Neural cell (in vitro differentiated cells): ENCODE measurements around the gene TSPAN9. TPM values are rescaled to one million over a fixed set of nuclear protein-coding genes. Genes with fewer than 3 reads are reported as not detected.

Experiments used
- H2AFZ ChIP-seq: fragments of 200-600, 300-800 bp; sonication (generic), shearing (Covaris generic); 2 replicates; pipeline ENCODE4 v1.6.0; 2014; ENCODE audit warnings: low read depth, mild to moderate bottlenecking, antibody characterized with exemption, low read length, moderate library complexity
- H3F3A ChIP-seq: fragments of 200-600 bp; shearing (Covaris generic); 2 replicates; pipeline ENCODE4 v1.6.1; 2016; ENCODE audit warnings: mild to moderate bottlenecking, moderate library complexity, mixed read lengths, antibody characterized with exemption, low read length; ENCODE audit not compliant: insufficient read depth, poor library complexity, severe bottlenecking
- H3K27ac ChIP-seq: fragments of 200-600, 300-800 bp; sonication (generic), shearing (Covaris generic); 2 replicates; pipeline ENCODE4 v1.5.1; 2014; ENCODE audit warnings: mild to moderate bottlenecking, low read length, moderate library complexity
- H3K27me3 ChIP-seq: fragments of 300-800, 200-600 bp; sonication (generic), shearing (Covaris generic); 2 replicates; pipeline ENCODE4 v1.6.0; 2014; ENCODE audit warnings: mild to moderate bottlenecking, low read depth, low read length, moderate library complexity; ENCODE audit not compliant: insufficient read depth
- H3K36me3 ChIP-seq: fragments of 300-800, 200-600 bp; sonication (generic), shearing (Covaris generic); 2 replicates; pipeline ENCODE4 v1.5.1; 2014; ENCODE audit warnings: mild to moderate bottlenecking, antibody characterized with exemption, low read length, moderate library complexity; ENCODE audit not compliant: insufficient read depth
- H3K4me2 ChIP-seq: fragments of 300-800, 200-600 bp; sonication (generic), shearing (Covaris generic); 2 replicates; pipeline ENCODE4 v1.6.0; 2014; ENCODE audit warnings: mild to moderate bottlenecking, low read length
- H3K4me3 ChIP-seq: fragments of 300-800, 200-600 bp; sonication (generic), shearing (Covaris generic); 2 replicates; pipeline ENCODE4 v1.5.1; 2014; ENCODE audit warnings: mild to moderate bottlenecking, low read length, moderate library complexity
- H3K79me2 ChIP-seq: fragments of 200-600 bp; shearing (Covaris generic); replicated peaks from 2 replicates; pipeline ENCODE4 v1.6.0; 2014; ENCODE audit warnings: mild to moderate bottlenecking, low read length, moderate library complexity; ENCODE audit not compliant: insufficient read depth
- H3K9ac ChIP-seq: fragments of 300-800, 200-600 bp; sonication (generic), shearing (Covaris generic); 2 replicates; pipeline ENCODE4 v1.6.1; 2016; ENCODE audit warnings: mild to moderate bottlenecking, low read length, mixed read lengths
- H3K9me2 ChIP-seq: fragments of 200-600 bp; shearing (Covaris generic); 2 replicates; pipeline ENCODE4 v1.6.1; 2016; ENCODE audit warnings: mild to moderate bottlenecking, low read length, mixed read lengths; ENCODE audit not compliant: insufficient read depth
- H3K9me3 ChIP-seq: fragments of 200-600, 300-800 bp; sonication (generic), shearing (Covaris generic); 2 replicates; pipeline ENCODE4 v1.6.1; 2016; ENCODE audit warnings: mild to moderate bottlenecking, mixed run types, low read length, moderate library complexity, mixed read lengths
- H4K20me1 ChIP-seq: fragments of 200-600 bp; shearing (Covaris generic); 2 replicates; pipeline ENCODE4 v1.6.1; 2016; ENCODE audit warnings: mild to moderate bottlenecking, mixed run types; ENCODE audit not compliant: insufficient read depth
- EP300 ChIP-seq: fragments of 450-650 bp; conservative IDR thresholded peaks from 2 replicates; pipeline ENCODE4 v1.6.1; 2014; ENCODE audit warnings: antibody characterized with exemption, mild to moderate bottlenecking, moderate library complexity; ENCODE audit not compliant: poor library complexity, severe bottlenecking
- EZH2 ChIP-seq: fragments of 200-600, 300-800 bp; shearing (Covaris generic), sonication (generic); IDR thresholded peaks from 2 replicates; pipeline ENCODE4 v1.6.1; 2014; ENCODE audit warnings: antibody characterized with exemption, low read length, borderline replicate concordance, mild to moderate bottlenecking; ENCODE audit not compliant: insufficient read depth, poor library complexity, severe bottlenecking
- MXI1 ChIP-seq: fragments of 450-650 bp; conservative IDR thresholded peaks from 2 replicates; pipeline ENCODE4 v1.6.1; 2014; ENCODE audit warnings: antibody characterized with exemption, mild to moderate bottlenecking; ENCODE audit not compliant: poor library complexity, severe bottlenecking
- POLR2AphosphoS5 ChIP-seq: IDR thresholded peaks from 2 replicates; pipeline ENCODE4 v1.6.1; 2012
- RAD21 ChIP-seq: fragments of 450-650 bp; conservative IDR thresholded peaks from 2 replicates; pipeline ENCODE4 v1.6.1; 2014; ENCODE audit warnings: antibody characterized with exemption, mild to moderate bottlenecking, moderate library complexity
- SMC3 ChIP-seq: fragments of 450-650 bp; conservative IDR thresholded peaks from 2 replicates; pipeline ENCODE4 v1.6.1; 2014; ENCODE audit warnings: antibody characterized with exemption, mild to moderate bottlenecking, moderate library complexity; ENCODE audit not compliant: poor library complexity
- TAF1 ChIP-seq: IDR thresholded peaks from 2 replicates; pipeline ENCODE4 v1.6.1; 2012; ENCODE audit warnings: low read depth
- polyA plus RNA-seq: library from polyadenylated mRNA; depleted of rRNA; stranded (reverse); fragments of >200 nt; gene quantifications from 2 replicates; pipeline ENCODE4 v1.2.3, GENCODE V29; 2014
- TF ChIP-seq, protein P1 (sequence below): IDR thresholded peaks from 2 replicates; pipeline ENCODE4 v1.6.1; 2012; ENCODE audit warnings: borderline replicate concordance
- TF ChIP-seq, protein P2 (sequence below): fragments of 450-650 bp; IDR thresholded peaks from 2 replicates; pipeline ENCODE4 v1.5.1; 2014; ENCODE audit warnings: antibody characterized with exemption, mild to moderate bottlenecking, moderate library complexity; ENCODE audit not compliant: poor library complexity, severe bottlenecking

Gene TSPAN9
- polyA plus RNA-seq, 1 donor from 2014 or later: 11.9 TPM

DNA sequence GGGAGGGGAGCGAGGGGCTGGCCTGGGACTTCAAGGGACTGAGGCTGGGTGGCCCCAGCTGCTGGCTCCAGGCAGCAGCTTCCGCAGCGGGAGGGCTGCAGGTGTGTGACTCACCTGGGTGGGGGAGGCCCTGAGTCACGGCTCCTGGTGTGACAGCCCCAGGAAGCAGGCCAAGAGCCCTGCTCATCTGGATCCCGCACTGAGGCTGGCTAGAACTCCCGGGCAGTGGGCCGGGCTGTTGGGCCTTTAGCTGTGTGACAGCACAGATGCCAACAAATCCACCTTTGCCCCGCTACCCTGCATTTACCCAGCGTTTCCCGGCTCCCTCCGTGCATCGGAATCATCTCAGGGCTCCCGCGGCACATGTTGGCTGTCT lies 233.8 kb downstream of the TSPAN9 start:
- TF ChIP-seq EZH2 (no peak), POLR2AphosphoS5 (no peak), SMC3 (no peak), TAF1 (no peak), MXI1 (no peak), RAD21 (no peak)
- TF ChIP-seq, protein P1, sequence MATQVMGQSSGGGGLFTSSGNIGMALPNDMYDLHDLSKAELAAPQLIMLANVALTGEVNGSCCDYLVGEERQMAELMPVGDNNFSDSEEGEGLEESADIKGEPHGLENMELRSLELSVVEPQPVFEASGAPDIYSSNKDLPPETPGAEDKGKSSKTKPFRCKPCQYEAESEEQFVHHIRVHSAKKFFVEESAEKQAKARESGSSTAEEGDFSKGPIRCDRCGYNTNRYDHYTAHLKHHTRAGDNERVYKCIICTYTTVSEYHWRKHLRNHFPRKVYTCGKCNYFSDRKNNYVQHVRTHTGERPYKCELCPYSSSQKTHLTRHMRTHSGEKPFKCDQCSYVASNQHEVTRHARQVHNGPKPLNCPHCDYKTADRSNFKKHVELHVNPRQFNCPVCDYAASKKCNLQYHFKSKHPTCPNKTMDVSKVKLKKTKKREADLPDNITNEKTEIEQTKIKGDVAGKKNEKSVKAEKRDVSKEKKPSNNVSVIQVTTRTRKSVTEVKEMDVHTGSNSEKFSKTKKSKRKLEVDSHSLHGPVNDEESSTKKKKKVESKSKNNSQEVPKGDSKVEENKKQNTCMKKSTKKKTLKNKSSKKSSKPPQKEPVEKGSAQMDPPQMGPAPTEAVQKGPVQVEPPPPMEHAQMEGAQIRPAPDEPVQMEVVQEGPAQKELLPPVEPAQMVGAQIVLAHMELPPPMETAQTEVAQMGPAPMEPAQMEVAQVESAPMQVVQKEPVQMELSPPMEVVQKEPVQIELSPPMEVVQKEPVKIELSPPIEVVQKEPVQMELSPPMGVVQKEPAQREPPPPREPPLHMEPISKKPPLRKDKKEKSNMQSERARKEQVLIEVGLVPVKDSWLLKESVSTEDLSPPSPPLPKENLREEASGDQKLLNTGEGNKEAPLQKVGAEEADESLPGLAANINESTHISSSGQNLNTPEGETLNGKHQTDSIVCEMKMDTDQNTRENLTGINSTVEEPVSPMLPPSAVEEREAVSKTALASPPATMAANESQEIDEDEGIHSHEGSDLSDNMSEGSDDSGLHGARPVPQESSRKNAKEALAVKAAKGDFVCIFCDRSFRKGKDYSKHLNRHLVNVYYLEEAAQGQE: no peak
- TF ChIP-seq, protein P2, sequence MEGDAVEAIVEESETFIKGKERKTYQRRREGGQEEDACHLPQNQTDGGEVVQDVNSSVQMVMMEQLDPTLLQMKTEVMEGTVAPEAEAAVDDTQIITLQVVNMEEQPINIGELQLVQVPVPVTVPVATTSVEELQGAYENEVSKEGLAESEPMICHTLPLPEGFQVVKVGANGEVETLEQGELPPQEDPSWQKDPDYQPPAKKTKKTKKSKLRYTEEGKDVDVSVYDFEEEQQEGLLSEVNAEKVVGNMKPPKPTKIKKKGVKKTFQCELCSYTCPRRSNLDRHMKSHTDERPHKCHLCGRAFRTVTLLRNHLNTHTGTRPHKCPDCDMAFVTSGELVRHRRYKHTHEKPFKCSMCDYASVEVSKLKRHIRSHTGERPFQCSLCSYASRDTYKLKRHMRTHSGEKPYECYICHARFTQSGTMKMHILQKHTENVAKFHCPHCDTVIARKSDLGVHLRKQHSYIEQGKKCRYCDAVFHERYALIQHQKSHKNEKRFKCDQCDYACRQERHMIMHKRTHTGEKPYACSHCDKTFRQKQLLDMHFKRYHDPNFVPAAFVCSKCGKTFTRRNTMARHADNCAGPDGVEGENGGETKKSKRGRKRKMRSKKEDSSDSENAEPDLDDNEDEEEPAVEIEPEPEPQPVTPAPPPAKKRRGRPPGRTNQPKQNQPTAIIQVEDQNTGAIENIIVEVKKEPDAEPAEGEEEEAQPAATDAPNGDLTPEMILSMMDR: no peak
- Histone ChIP-seq H3K4me3 (no peak overlapping the region), H3F3A (no peaks in the 10 kb centered on the region), H3K79me2 (no peaks in the 10 kb centered on the region), H4K20me1 (no peaks in the 10 kb centered on the region), H3K9ac (no peak overlapping the region), H3K4me2 (no peak overlapping the region), H3K36me3 (no peaks in the 10 kb centered on the region), H2AFZ (no peak overlapping the region), H3K27me3 (no peaks in the 10 kb centered on the region), H3K27ac (no peak overlapping the region), H3K9me2 (no peaks in the 10 kb centered on the region), H3K9me3 (no peaks in the 10 kb centered on the region)

DNA sequence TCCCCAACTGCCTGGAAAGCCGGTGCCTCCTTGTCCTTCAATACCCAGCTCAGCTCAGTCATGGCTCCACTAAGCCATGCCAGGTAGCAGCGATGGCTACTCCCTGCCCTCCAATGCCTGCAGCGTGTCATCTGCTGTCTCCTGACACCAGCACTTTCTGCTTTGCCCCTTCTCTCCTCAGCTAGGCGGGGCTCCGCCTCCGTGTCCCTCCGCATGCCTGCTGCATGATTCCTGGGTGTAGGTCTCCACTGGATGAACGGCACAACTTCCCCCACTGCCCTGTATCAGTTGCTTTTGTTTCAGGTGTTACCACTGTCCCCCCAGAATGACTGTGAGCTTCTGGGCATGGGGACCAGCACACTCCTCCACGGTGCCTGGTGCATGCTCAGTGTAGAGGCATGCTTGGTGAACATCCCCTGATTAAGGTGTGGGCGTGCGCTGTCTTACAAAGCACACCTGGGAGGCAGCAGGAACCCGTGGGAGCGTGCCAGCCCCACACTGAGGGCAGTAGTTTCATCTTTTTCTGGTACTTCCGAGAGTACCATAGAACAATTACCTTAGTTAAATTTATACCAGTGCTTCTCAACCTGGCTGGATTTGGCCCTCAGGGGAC lies 234.4 kb downstream of the TSPAN9 start:
- Histone ChIP-seq H3K27me3 (no peaks in the 10 kb centered on the region), H3K9me2 (no peaks in the 10 kb centered on the region), H2AFZ (no peak overlapping the region), H3K9ac (no peak overlapping the region), H3K27ac (no peak overlapping the region), H3F3A (no peaks in the 10 kb centered on the region), H3K4me2 (no peak overlapping the region), H3K79me2 (no peaks in the 10 kb centered on the region), H3K36me3 (no peaks in the 10 kb centered on the region), H3K4me3 (no peak overlapping the region), H4K20me1 (no peaks in the 10 kb centered on the region), H3K9me3 (no peaks in the 10 kb centered on the region)
- TF ChIP-seq POLR2AphosphoS5 (no peak), EZH2 (no peak)

- no peak for TF ChIP-seq TAF1
- TF ChIP-seq, protein P1: no peak
- TF ChIP-seq EZH2: no peak
- no peak for TF ChIP-seq MXI1
- TF ChIP-seq, protein P2: no peak
- TF ChIP-seq SMC3: no peak
- TF ChIP-seq POLR2AphosphoS5: no peak
- no peak for TF ChIP-seq RAD21
- no peak for TF ChIP-seq EP300
- H3K4me3 ChIP-seq: no peak overlapping the region
- H3K9me2 ChIP-seq: no peaks in the 10 kb centered on the region
- no peaks in the 10 kb centered on the region for H3F3A ChIP-seq
- no peak overlapping the region for H3K4me2 ChIP-seq
- H3K36me3 ChIP-seq: no peaks in the 10 kb centered on the region
- H3K27ac ChIP-seq: no peak overlapping the region
- no peaks in the 10 kb centered on the region for H3K9me3 ChIP-seq
- H3K79me2 ChIP-seq: no peaks in the 10 kb centered on the region
- no peak overlapping the region for H3K9ac ChIP-seq
- no peaks in the 10 kb centered on the region for H3K27me3 ChIP-seq
- no peak overlapping the region for H2AFZ ChIP-seq
- no peaks in the 10 kb centered on the region for H4K20me1 ChIP-seq
Observed at GRCh38 chr12:3313066-3313465, 235.9 kb downstream of the TSPAN9 start.
